ENCODE data around the gene PPP1R1A. TPM values are rescaled to one million over a fixed set of nuclear protein-coding genes. Genes with fewer than 3 reads are reported as not detected.

The PPP1R1A gene
- 17.2 TPM for polyA plus RNA-seq
- long read RNA-seq, donor 1, transcript PPP1R1A-201 (7 exons, 1,826 nt) = major isoform, 13 of 13 reads
- long read RNA-seq, donor 1, partial matches to known transcripts = 0 of 13 reads
- long read RNA-seq, donor 1, other reads (novel, unspliced or antisense) = 0 of 13 reads
- long read RNA-seq, donor 2, transcript PPP1R1A-201 (7 exons, 1,826 nt) = major isoform, 18 of 18 reads
- long read RNA-seq, donor 2, partial matches to known transcripts = 0 of 18 reads
- long read RNA-seq, donor 2, other reads (novel, unspliced or antisense) = 0 of 18 reads
- long read RNA-seq, donor 3 = 0 reads
- long read RNA-seq, donor 4 = 0 reads
- long read RNA-seq, donor 5, partial matches to known transcripts = 0 of 1 reads
- long read RNA-seq, donor 5, other reads (novel, unspliced or antisense) = 0 of 1 reads
- long read RNA-seq, donor 6, transcript PPP1R1A-201 (7 exons, 1,826 nt) = major isoform, 17 of 22 reads
- long read RNA-seq, donor 6, partial matches to known transcripts = 5 of 22 reads
- long read RNA-seq, donor 6, other reads (novel, unspliced or antisense) = 0 of 22 reads
- long read RNA-seq, donor 7, transcript PPP1R1A-201 (7 exons, 1,826 nt) = major isoform, 9 of 10 reads
- long read RNA-seq, donor 7, partial matches to known transcripts = 0 of 10 reads
- long read RNA-seq, donor 7, other reads (novel, unspliced or antisense) = 0 of 10 reads
- long read RNA-seq, donor 8, partial matches to known transcripts = 0 of 10 reads
- long read RNA-seq, donor 8, other reads (novel, unspliced or antisense) = 6 of 10 reads
- long read RNA-seq, donor 9, transcript PPP1R1A-201 (7 exons, 1,826 nt) = major isoform, 5 of 5 reads
- long read RNA-seq, donor 9, partial matches to known transcripts = 0 of 5 reads
- long read RNA-seq, donor 9, other reads (novel, unspliced or antisense) = 0 of 5 reads
- long read RNA-seq, donor 10, transcript PPP1R1A-201 (7 exons, 1,826 nt) = major isoform, 17 of 17 reads
- long read RNA-seq, donor 10, partial matches to known transcripts = 0 of 17 reads
- long read RNA-seq, donor 10, other reads (novel, unspliced or antisense) = 0 of 17 reads
- long read RNA-seq, donor 11, transcript PPP1R1A-201 (7 exons, 1,826 nt) = major isoform, 12 of 12 reads
- long read RNA-seq, donor 11, partial matches to known transcripts = 0 of 12 reads
- long read RNA-seq, donor 11, other reads (novel, unspliced or antisense) = 0 of 12 reads

DNA sequence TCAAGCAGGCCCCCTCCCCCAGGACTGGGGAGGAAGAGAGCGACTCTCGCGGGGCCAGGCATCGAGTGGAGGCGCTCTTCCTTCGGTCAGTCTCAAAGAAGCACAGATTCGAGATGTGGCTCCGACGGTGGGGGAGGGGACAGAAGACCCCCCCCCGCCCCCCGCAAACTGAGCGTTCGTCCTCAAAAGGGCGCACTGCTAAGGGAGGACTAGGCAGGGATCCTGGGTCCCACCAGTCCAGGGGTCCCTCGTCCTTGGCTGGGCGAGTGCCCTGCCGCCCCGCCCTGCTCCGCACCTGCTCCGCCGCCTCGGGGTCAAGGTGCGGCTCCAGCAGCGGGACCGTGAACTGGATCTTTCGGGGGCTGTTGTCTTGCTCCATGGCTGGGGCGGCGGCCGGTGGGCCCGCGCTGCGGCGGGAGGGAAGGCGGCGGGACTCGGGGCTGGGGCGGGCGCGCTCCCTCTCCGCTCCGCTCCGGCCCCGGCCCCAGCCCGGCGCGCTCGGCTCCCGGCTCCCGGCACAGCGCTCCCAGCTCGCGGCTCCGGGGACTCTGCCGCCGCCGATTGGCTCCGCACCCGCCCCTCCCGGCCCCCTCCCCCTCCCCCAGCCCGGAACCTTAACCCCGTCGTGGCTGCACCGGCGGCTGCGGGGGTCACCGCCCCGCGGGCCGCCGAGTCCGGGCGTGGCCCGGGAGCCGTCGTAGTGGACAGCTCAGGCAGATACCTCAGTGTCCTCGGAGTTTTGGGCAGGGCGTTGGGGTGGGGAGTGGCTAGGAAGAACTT is at the start of gene PPP1R1A:
Gene PPP1R1A (minus strand): TSS at position 550 of the 780 bp plus-strand sequence. CDS start 171 bp downstream, at position 379.
- H3K27me3 ChIP-seq (ENCODE audit: control insufficient read depth, insufficient read depth, low read length) = peaks cover 8% of the 10 kb centered on the region
- no peak within 1 kb of the TSS for H3K27ac ChIP-seq (ENCODE audit: low read length)
- peak within 1 kb of the TSS; percentile 74 for H3K4me3 ChIP-seq (ENCODE audit: low read length)
- no CpG with 5 or more reads among the region's 77 CpGs for WGBS (ENCODE audit: insufficient coverage, low lambda C conversion rate)
- H3K9me3 ChIP-seq (ENCODE audit: control insufficient read depth, low read depth, low read length) = no peaks in the 10 kb centered on the region
- H3K36me3 ChIP-seq (ENCODE audit: control insufficient read depth, insufficient read depth, low read length) = peaks cover 2% of the 10 kb centered on the region
- DNase-seq = peak; percentile 26 to 80
- H3K4me1 ChIP-seq (ENCODE audit: control insufficient read depth, insufficient read depth, low read length) = peaks cover 14% of the 10 kb centered on the region

DNA sequence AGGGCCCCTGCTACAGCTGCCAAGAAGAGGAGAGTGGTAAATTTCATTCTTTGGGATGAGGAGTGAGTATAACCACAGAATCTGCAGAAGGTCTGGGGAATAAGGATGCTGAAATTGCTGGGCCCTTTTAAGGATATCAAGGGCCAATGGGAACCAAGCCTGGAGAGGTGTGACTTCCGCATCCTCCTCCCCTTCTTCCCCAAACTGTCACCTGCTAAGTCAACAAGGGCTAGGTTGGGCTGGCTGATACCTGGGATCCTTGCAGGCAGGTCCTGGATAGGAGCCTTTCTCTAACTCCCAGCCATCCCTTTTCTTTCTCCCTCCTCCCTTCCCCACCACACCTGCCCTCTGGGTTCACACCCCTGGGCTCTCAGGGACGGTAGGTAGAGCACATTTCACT is 46.3 kb upstream of the PPP1R1A start, which contains the start of gene LACRT:
Gene LACRT (minus strand): TSS at position 101 of the 400 bp plus-strand sequence. CDS start 54 bp downstream, at position 47.
- Histone ChIP-seq H3K27ac (ENCODE audit: low read length) (no peak within 1 kb of the TSS), H3K9me3 (ENCODE audit: control insufficient read depth, low read depth, low read length) (no peaks in the 10 kb centered on the region), H3K27me3 (ENCODE audit: control insufficient read depth, insufficient read depth, low read length) (peaks cover 8% of the 10 kb centered on the region), H3K4me3 (ENCODE audit: low read length) (no peak within 1 kb of the TSS), H3K4me1 (ENCODE audit: control insufficient read depth, insufficient read depth, low read length) (no peaks in the 10 kb centered on the region), H3K36me3 (ENCODE audit: control insufficient read depth, insufficient read depth, low read length) (no peaks in the 10 kb centered on the region)
- no CpG with 5 or more reads among the region's 2 CpGs for WGBS (ENCODE audit: insufficient coverage, low lambda C conversion rate)
- no peak for DNase-seq

- H3K4me1 ChIP-seq (ENCODE audit: control insufficient read depth, insufficient read depth, low read length) = no peaks in the 10 kb centered on the region
- H3K36me3 ChIP-seq (ENCODE audit: control insufficient read depth, insufficient read depth, low read length) = no peaks in the 10 kb centered on the region
- WGBS (ENCODE audit: insufficient coverage, low lambda C conversion rate) = 67% methylated on average over 1 of the region's 8 CpGs
- no peak overlapping the region for H3K4me3 ChIP-seq (ENCODE audit: low read length)
- no peak for DNase-seq
- H3K9me3 ChIP-seq (ENCODE audit: control insufficient read depth, low read depth, low read length) = no peaks in the 10 kb centered on the region
- peaks cover 11% of the 10 kb centered on the region for H3K27me3 ChIP-seq (ENCODE audit: control insufficient read depth, insufficient read depth, low read length)
- H3K27ac ChIP-seq (ENCODE audit: low read length) = no peak overlapping the region
Measured at GRCh38 chr12:54631988-54632728, 43.7 kb upstream of the PPP1R1A start.

- H3K9me3 ChIP-seq (ENCODE audit: control insufficient read depth, low read depth, low read length) = no peaks in the 10 kb centered on the region
- H3K4me3 ChIP-seq (ENCODE audit: low read length) = no peak overlapping the region
- H3K4me1 ChIP-seq (ENCODE audit: control insufficient read depth, insufficient read depth, low read length) = no peaks in the 10 kb centered on the region
- no peak for DNase-seq
- no peak overlapping the region for H3K27ac ChIP-seq (ENCODE audit: low read length)
- no peaks in the 10 kb centered on the region for H3K36me3 ChIP-seq (ENCODE audit: control insufficient read depth, insufficient read depth, low read length)
- H3K27me3 ChIP-seq (ENCODE audit: control insufficient read depth, insufficient read depth, low read length) = peaks cover 11% of the 10 kb centered on the region
- 78% methylated on average over 3 of the region's 5 CpGs for WGBS (ENCODE audit: insufficient coverage, low lambda C conversion rate)
Measured at GRCh38 chr12:54631551-54631950, 43.1 kb upstream of the PPP1R1A start.

- no CpG with 5 or more reads among the region's 2 CpGs for WGBS (ENCODE audit: insufficient coverage, low lambda C conversion rate)
- DNase-seq = no peak
- no peaks in the 10 kb centered on the region for H3K36me3 ChIP-seq (ENCODE audit: control insufficient read depth, insufficient read depth, low read length)
- H3K4me1 ChIP-seq (ENCODE audit: control insufficient read depth, insufficient read depth, low read length) = no peaks in the 10 kb centered on the region
- no peak overlapping the region for H3K27ac ChIP-seq (ENCODE audit: low read length)
- H3K27me3 ChIP-seq (ENCODE audit: control insufficient read depth, insufficient read depth, low read length) = peaks cover 18% of the 10 kb centered on the region
- H3K4me3 ChIP-seq (ENCODE audit: low read length) = no peak overlapping the region
- no peaks in the 10 kb centered on the region for H3K9me3 ChIP-seq (ENCODE audit: control insufficient read depth, low read depth, low read length)
Measured at GRCh38 chr12:54629925-54630324, 41.5 kb upstream of the PPP1R1A start.

- Histone ChIP-seq H3K27ac (ENCODE audit: low read length) (no peak overlapping the region), H3K36me3 (ENCODE audit: control insufficient read depth, insufficient read depth, low read length) (no peaks in the 10 kb centered on the region), H3K27me3 (ENCODE audit: control insufficient read depth, insufficient read depth, low read length) (peaks cover 15% of the 10 kb centered on the region), H3K4me1 (ENCODE audit: control insufficient read depth, insufficient read depth, low read length) (no peaks in the 10 kb centered on the region), H3K9me3 (ENCODE audit: control insufficient read depth, low read depth, low read length) (no peaks in the 10 kb centered on the region), H3K4me3 (ENCODE audit: low read length) (no peak overlapping the region)
- no CpG with 5 or more reads among the region's 3 CpGs for WGBS (ENCODE audit: insufficient coverage, low lambda C conversion rate)
- DNase-seq = no peak
Measured at GRCh38 chr12:54628186-54628846, 39.9 kb upstream of the PPP1R1A start.

DNA sequence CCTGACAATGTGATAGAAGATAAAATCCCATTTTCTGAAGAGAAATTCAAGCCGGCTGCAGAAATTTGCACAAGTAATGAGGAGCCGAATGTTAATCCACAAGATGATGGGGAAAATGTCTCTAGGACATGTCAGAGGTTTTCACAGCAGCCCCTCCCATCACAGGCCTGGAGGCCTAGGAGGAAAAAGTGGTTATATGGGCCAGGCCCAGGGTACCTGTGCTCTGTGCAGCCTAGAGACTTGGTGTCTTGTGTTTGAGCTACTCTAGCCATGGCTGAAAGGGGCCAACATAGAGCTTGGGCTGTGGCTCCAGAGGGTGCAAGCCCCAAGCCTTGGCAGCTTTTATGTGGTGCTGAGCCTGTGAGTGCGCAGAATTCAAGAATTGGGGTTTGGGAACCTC is 38.8 kb upstream of the PPP1R1A start:
- no CpG with 5 or more reads among the region's 3 CpGs for WGBS (ENCODE audit: insufficient coverage, low lambda C conversion rate)
- Histone ChIP-seq H3K4me1 (ENCODE audit: control insufficient read depth, insufficient read depth, low read length) (no peaks in the 10 kb centered on the region), H3K36me3 (ENCODE audit: control insufficient read depth, insufficient read depth, low read length) (no peaks in the 10 kb centered on the region), H3K4me3 (ENCODE audit: low read length) (no peak overlapping the region), H3K27ac (ENCODE audit: low read length) (no peak overlapping the region), H3K27me3 (ENCODE audit: control insufficient read depth, insufficient read depth, low read length) (peaks cover 18% of the 10 kb centered on the region), H3K9me3 (ENCODE audit: control insufficient read depth, low read depth, low read length) (no peaks in the 10 kb centered on the region)
- DNase-seq = no peak

- H3K27ac ChIP-seq (ENCODE audit: low read length) = no peak overlapping the region
- H3K4me3 ChIP-seq (ENCODE audit: low read length) = no peak overlapping the region
- H3K9me3 ChIP-seq (ENCODE audit: control insufficient read depth, low read depth, low read length) = no peaks in the 10 kb centered on the region
- no peak for DNase-seq
- peaks cover 16% of the 10 kb centered on the region for H3K27me3 ChIP-seq (ENCODE audit: control insufficient read depth, insufficient read depth, low read length)
- no peaks in the 10 kb centered on the region for H3K36me3 ChIP-seq (ENCODE audit: control insufficient read depth, insufficient read depth, low read length)
- no peaks in the 10 kb centered on the region for H3K4me1 ChIP-seq (ENCODE audit: control insufficient read depth, insufficient read depth, low read length)
Measured at GRCh38 chr12:54625598-54625997, 37.1 kb upstream of the PPP1R1A start.

Data from large intestine (tissue), 12 donors.